Measurements from ENCODE around the gene NVL.

- TF ChIP-seq EZH2phosphoT487 (IDR thresholded peaks at IDR 0.05; ENCODE audit: borderline replicate concordance, low read length) (no peak), CTCF (IDR thresholded peaks at IDR 0.05; ENCODE audit: low read depth, low read length, poor library complexity, severe bottlenecking) (no peak)
These were observed 128.1 kb downstream of the NVL start for GRCh38 chr1:224201853-224202252.
